Liver (tissue), 9 donors: Measurements from ENCODE around the gene RFC3. TPM values are rescaled to one million over a fixed set of nuclear protein-coding genes. Genes with fewer than 3 reads are reported as not detected.
A peak's percentile ranks its signal among the peaks of the same experiment; 100 is the strongest.

Experiments used
- DNase-seq: peaks from one replicate; pipeline ENCODE4 v3.0.0-alpha.2; 2017; ENCODE audit warnings: low spot score
- H3K27ac ChIP-seq, 2 donors: one replicate each; pipeline ENCODE4 v1.7.0; 2013; ENCODE audit warnings: inconsistent platforms in 2 of 2, low read length in 2 of 2, control low read depth in 1 of 2, low read depth in 1 of 2, mild to moderate bottlenecking in 1 of 2
- H3K27me3 ChIP-seq, 4 donors: one replicate each; pipeline versions ENCODE4 v1.6.1 to v1.7.0; 2013; ENCODE audit warnings: low read length in 3 of 4, inconsistent platforms in 1 of 4, mild to moderate bottlenecking in 1 of 4, moderate library complexity in 1 of 4; ENCODE audit not compliant: control insufficient read depth in 4 of 4, insufficient read depth in 4 of 4
- H3K36me3 ChIP-seq, 4 donors: one replicate each; pipeline versions ENCODE4 v1.6.1 to v1.7.0; 2013; ENCODE audit warnings: low read length in 3 of 4, mild to moderate bottlenecking in 3 of 4, low read depth in 1 of 4, moderate library complexity in 1 of 4; ENCODE audit not compliant: control insufficient read depth in 4 of 4, insufficient read depth in 3 of 4
- H3K4me1 ChIP-seq, 4 donors: one replicate each; pipeline versions ENCODE4 v1.6.1 to v1.7.0; 2013; ENCODE audit warnings: low read length in 3 of 4, mild to moderate bottlenecking in 3 of 4, moderate library complexity in 1 of 4; ENCODE audit not compliant: control insufficient read depth in 4 of 4, insufficient read depth in 4 of 4
- H3K4me3 ChIP-seq, 3 donors: one replicate each; pipeline versions ENCODE4 v1.6.1 to v1.7.0; 2013; ENCODE audit warnings: low read length in 3 of 3, control low read depth in 1 of 3, low read depth in 1 of 3, mild to moderate bottlenecking in 1 of 3
- H3K9ac ChIP-seq, 2 donors: one replicate each; pipeline ENCODE4 v1.7.0; 2013; ENCODE audit warnings: low read length in 2 of 2, mild to moderate bottlenecking in 2 of 2, moderate library complexity in 2 of 2, control low read depth in 1 of 2, low read depth in 1 of 2
- H3K9me3 ChIP-seq, 4 donors: one replicate each; pipeline versions ENCODE4 v1.6.1 to v1.7.0; 2013; ENCODE audit warnings: low read length in 3 of 4; ENCODE audit not compliant: control insufficient read depth in 4 of 4
- FOXA2 ChIP-seq: IDR thresholded peaks from 2 replicates; pipeline ENCODE4 v1.6.1; 2016; ENCODE audit warnings: antibody characterized with exemption
- HNF4A ChIP-seq, 2 donors: conservative IDR thresholded peaks; 2 replicates each; pipeline ENCODE4 v1.6.1; 2016; ENCODE audit warnings: antibody characterized with exemption in 2 of 2, mild to moderate bottlenecking in 2 of 2
- HNF4G ChIP-seq: IDR thresholded peaks from 2 replicates; pipeline ENCODE4 v1.6.1; 2016; ENCODE audit warnings: antibody characterized with exemption
- NR2F2 ChIP-seq: IDR thresholded peaks from 2 replicates; pipeline ENCODE4 v1.6.1; 2016; ENCODE audit warnings: antibody characterized with exemption
- RAD21 ChIP-seq, 2 donors: IDR thresholded peaks; 2 replicates each; pipeline ENCODE4 v1.6.1; 2016; ENCODE audit warnings: antibody characterized with exemption in 2 of 2, mild to moderate bottlenecking in 2 of 2
- RXRA ChIP-seq, 2 donors: IDR thresholded peaks; 2 replicates each; pipeline ENCODE4 v1.6.1; 2017 to 2018; ENCODE audit warnings: antibody characterized with exemption in 2 of 2, mild to moderate bottlenecking in 1 of 2
- WGBS: extraction: QIAGEN DNeasy Blood & Tissue Kit; methylation state at CpG from one replicate; pipeline ENCODE4 v1.1.7; 2013; 5-methylcytosine and 5-hydroxymethylcytosine counted together
- polyA plus RNA-seq, 2 donors: library from polyadenylated mRNA; stranded (reverse) in 1 of 2; unstranded in 1 of 2; fragments of 200-250 nt in 1 of 2; fragments of >200 nt in 1 of 2; fragmentation: Nextera tagmentation in 1 of 2; extraction: Ambion mirVana in 1 of 2; gene quantifications; one replicate each; pipeline versions ENCODE4 v1.2.1 to v1.2.3, GENCODE V29; 2013 to 2015
- total RNA-seq, 2 donors: library from RNA; depleted of rRNA; stranded (reverse); fragments of >200 nt; gene quantifications; one replicate each; pipeline ENCODE4 v1.2.3, GENCODE V29; 2014
- TF ChIP-seq, protein P1 (sequence below): fragments of 150-350 bp; IDR thresholded peaks from 2 replicates; pipeline ENCODE4 v1.5.1; 2017; ENCODE audit warnings: improper control_type of control experiment, low read depth, low read length; ENCODE audit not compliant: missing input control
- TF ChIP-seq, protein P2 (sequence below): IDR thresholded peaks from 2 replicates; pipeline ENCODE4 v1.6.1; 2016; ENCODE audit warnings: antibody characterized with exemption
- TF ChIP-seq, protein P3 (sequence below): IDR thresholded peaks from 2 replicates; pipeline ENCODE4 v1.6.1; 2016; ENCODE audit warnings: antibody characterized with exemption
- donor health status: healthy.
- donor health status: healthy.
- donor health status: healthy.
- donor health status: healthy.
- donor health status: healthy.

RFC3 gene
- total and polyA plus RNA-seq, 4 donors: 1.9 to 19.1 (median 3.0) TPM

DNA sequence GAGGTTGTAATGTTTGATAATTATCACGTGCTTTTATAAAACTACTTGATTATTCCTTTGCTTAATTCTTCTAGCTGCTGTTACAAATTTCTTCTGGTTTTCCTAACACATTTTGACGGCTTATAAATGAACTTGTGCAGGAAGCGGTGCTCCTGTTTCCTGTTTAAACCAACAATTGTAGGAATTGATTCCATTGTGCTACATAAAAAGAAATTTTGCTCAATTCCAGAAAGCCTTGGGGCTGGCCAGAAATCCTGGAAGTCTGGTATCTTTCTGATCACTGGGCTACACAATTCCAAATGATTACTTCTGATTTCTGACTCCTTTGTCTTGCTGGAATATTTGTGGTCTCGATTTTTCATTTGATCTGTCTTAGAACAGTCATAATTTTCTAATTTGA lies 14.9 kb downstream of the RFC3 start:
- H3K4me3 ChIP-seq: no peak overlapping the region
- no peaks in the 10 kb centered on the region for H3K4me1 ChIP-seq
- peaks cover 4 to 17% (median 9%) of the 10 kb centered on the region in 4 donors for H3K36me3 ChIP-seq
- 86% methylated on average over 4 of the region's 4 CpGs for WGBS
- no peaks in the 10 kb centered on the region for H3K27me3 ChIP-seq
- TF ChIP-seq, protein P1, sequence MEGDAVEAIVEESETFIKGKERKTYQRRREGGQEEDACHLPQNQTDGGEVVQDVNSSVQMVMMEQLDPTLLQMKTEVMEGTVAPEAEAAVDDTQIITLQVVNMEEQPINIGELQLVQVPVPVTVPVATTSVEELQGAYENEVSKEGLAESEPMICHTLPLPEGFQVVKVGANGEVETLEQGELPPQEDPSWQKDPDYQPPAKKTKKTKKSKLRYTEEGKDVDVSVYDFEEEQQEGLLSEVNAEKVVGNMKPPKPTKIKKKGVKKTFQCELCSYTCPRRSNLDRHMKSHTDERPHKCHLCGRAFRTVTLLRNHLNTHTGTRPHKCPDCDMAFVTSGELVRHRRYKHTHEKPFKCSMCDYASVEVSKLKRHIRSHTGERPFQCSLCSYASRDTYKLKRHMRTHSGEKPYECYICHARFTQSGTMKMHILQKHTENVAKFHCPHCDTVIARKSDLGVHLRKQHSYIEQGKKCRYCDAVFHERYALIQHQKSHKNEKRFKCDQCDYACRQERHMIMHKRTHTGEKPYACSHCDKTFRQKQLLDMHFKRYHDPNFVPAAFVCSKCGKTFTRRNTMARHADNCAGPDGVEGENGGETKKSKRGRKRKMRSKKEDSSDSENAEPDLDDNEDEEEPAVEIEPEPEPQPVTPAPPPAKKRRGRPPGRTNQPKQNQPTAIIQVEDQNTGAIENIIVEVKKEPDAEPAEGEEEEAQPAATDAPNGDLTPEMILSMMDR: no peak
- TF ChIP-seq NR2F2 (peak; percentile 14), RXRA (IDR thresholded peaks at IDR 0.05) (no peak), HNF4G (no peak)
- TF ChIP-seq, protein P2, sequence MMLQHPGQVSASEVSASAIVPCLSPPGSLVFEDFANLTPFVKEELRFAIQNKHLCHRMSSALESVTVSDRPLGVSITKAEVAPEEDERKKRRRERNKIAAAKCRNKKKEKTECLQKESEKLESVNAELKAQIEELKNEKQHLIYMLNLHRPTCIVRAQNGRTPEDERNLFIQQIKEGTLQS: no peak
- no peak for DNase-seq
- H3K27ac ChIP-seq: no peak overlapping the region
- H3K9me3 ChIP-seq: no peaks in the 10 kb centered on the region
- H3K9ac ChIP-seq: no peak overlapping the region

DNA sequence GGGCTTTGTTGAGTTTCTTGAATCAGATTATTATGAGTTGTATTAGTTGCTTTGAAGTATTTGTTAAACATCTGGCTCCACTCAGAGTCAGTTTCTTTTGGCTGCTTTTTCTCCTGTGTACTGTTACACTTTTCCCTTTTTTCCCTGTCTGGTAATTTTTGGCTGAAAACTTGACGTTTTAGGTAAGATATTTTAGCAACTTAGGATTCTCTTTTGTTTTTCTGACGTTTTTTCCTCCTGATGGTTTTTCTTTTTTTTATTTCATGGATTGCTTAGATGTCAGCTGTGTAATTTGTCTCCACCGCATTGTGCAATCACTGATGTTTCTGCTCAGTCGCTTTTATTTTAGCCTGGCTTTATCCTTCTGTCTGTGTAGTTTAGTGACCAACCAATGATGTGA lies 20.7 kb downstream of the RFC3 start:
- H3K9me3 ChIP-seq: no peaks in the 10 kb centered on the region
- WGBS: 33% methylated on average over 4 of the region's 4 CpGs
- no peaks in the 10 kb centered on the region for H3K27me3 ChIP-seq
- H3K27ac ChIP-seq: no peak overlapping the region
- no peaks in the 10 kb centered on the region for H3K4me1 ChIP-seq
- H3K9ac ChIP-seq: no peak overlapping the region
- DNase-seq: no peak
- TF ChIP-seq HNF4A (conservative IDR thresholded peaks at IDR 0.05): peak in 1 of 2 donors; percentile 7
- TF ChIP-seq, protein P3, sequence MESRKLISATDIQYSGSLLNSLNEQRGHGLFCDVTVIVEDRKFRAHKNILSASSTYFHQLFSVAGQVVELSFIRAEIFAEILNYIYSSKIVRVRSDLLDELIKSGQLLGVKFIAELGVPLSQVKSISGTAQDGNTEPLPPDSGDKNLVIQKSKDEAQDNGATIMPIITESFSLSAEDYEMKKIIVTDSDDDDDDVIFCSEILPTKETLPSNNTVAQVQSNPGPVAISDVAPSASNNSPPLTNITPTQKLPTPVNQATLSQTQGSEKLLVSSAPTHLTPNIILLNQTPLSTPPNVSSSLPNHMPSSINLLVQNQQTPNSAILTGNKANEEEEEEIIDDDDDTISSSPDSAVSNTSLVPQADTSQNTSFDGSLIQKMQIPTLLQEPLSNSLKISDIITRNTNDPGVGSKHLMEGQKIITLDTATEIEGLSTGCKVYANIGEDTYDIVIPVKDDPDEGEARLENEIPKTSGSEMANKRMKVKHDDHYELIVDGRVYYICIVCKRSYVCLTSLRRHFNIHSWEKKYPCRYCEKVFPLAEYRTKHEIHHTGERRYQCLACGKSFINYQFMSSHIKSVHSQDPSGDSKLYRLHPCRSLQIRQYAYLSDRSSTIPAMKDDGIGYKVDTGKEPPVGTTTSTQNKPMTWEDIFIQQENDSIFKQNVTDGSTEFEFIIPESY: no peak
- TF ChIP-seq RXRA (IDR thresholded peaks at IDR 0.05): no peak
- no peak overlapping the region for H3K4me3 ChIP-seq
- peaks cover 0 to 6% (median 3%) of the 10 kb centered on the region in 4 donors for H3K36me3 ChIP-seq

DNA sequence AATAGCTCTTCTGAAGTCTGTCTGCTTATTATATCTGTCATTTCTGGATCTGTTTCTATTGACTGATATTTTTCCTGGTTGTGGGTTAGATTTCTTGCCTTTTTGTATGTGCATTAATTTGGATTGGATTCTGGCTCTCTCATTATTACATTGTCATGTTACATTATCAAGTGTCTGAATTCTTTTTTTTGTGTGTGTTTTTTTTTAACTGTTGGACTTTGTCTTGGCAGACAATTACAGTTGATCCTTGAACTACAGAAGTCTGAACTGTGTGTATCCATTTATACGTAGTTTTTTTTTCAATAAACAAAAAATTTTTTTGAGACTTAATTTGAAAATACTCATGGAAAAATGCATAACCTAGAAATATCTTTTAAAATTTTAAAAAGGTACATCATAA lies 22.5 kb downstream of the RFC3 start:
- DNase-seq: no peak
- TF ChIP-seq RAD21 (IDR thresholded peaks at IDR 0.05): no peak
- TF ChIP-seq, protein P3: no peak
- peak; percentile 29 to 57 for TF ChIP-seq HNF4A (conservative IDR thresholded peaks at IDR 0.05)
- no peak for TF ChIP-seq FOXA2
- H3K36me3 ChIP-seq: peaks cover 0 to 4% (median under 1%) of the 10 kb centered on the region in 4 donors
- 41% methylated on average over 1 of the region's 1 CpG for WGBS
- no peak overlapping the region for H3K9ac ChIP-seq
- no peaks in the 10 kb centered on the region for H3K27me3 ChIP-seq
- H3K4me3 ChIP-seq: no peak overlapping the region
- H3K9me3 ChIP-seq: no peaks in the 10 kb centered on the region
- H3K27ac ChIP-seq: no peak overlapping the region
- no peaks in the 10 kb centered on the region for H3K4me1 ChIP-seq
